ENCODE data around the gene AXIN1. TPM values are rescaled to one million over a fixed set of nuclear protein-coding genes. Genes with fewer than 3 reads are reported as not detected.

AXIN1 gene
- total and polyA plus RNA-seq, 2 of the 8 experiments (the other 6 are each of a cell fraction or from before 2014, with no cell fraction given) = 12.5 to 41.9 TPM

DNA sequence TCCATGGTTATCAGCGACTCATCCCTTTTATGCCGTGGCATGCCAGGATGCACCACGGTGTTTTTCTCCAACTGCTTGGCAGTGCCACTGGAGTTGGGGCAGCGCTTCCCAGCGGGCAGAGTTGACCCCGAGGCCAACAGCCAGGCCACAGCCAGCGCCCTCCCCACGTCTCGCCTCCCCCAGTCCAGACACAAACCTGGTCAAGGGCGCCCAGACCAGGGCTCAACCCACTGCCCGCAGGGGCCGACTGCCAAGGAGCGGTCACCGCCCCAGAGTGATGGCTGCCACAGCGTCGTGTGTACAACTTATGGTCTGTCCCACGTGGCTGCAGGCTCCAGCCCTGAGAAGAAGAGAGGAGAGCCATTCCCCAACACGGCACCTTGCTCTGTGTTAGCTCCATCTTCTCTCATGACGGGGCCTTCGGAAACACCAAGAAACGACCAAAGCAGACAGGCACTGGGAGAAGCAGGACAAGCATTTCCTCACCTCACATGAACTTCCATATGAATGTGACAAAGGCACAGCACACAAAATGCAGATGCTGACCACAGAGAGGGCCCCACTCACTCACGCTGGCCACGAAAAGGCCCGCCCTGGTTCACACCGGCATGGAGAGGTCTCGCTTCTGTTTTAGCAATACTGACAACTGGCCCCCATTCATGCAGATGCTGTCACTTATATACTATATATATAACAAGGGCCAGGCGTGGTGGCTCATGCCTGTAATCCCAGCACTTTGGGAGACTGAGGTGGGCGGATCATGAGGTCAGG is 27.0 kb downstream of the AXIN1 start:
- 91% methylated on average over 28 of the region's 28 CpGs; no CpG with 5 or more reads in 1 of the 2 experiments for WGBS, 2 experiments (ENCODE audit: extremely low coverage in 1 of 2, insufficient coverage in 1 of 2, insufficient read length in 1 of 2, insufficient replicate concordance in 2 of 2, low coverage in 1 of 2, low lambda C conversion rate in 2 of 2, missing lambda C conversion rate in 1 of 2)
- H2BK12ac ChIP-seq (ENCODE audit: low read depth, low read length) = no peak overlapping the region
- no peaks in the 10 kb centered on the region for H3K9me3 ChIP-seq (ENCODE audit: insufficient read depth in 2 of 2, low read depth in 1 of 2, low read length in 1 of 2)
- H2BK20ac ChIP-seq (ENCODE audit: low read length) = no peak overlapping the region
- H4K8ac ChIP-seq (ENCODE audit: extremely low read depth, insufficient read depth, low read length) = no peak overlapping the region
- H3K4me1 ChIP-seq (replicated peaks in 1 of 4; ENCODE audit: control insufficient read depth in 3 of 4, insufficient read depth in 4 of 4, low read length in 3 of 4) = peaks cover 0 to 11% (median 6%) of the 10 kb centered on the region in 4 experiments; a peak in 6 of 7 replicates
- no peak for FAIRE-seq
- peaks cover 22% of the 10 kb centered on the region for H3K79me1 ChIP-seq (ENCODE audit: low read depth, low read length)
- no peak overlapping the region for H4K5ac ChIP-seq (ENCODE audit: insufficient read length, low read depth, low read length)
- TF ChIP-seq CEBPB (IDR thresholded peaks at IDR 0.05; ENCODE audit: low read depth, low read length) = no peak
- no peak for TF ChIP-seq POLR2AphosphoS5 (IDR thresholded peaks at IDR 0.05; ENCODE audit: low read depth, low read length)
- TF ChIP-seq SP2 (IDR thresholded peaks at IDR 0.05; ENCODE audit: low read length) = no peak
- peaks cover 2 to 73% of the 10 kb centered on the region in 2 experiments; a peak in 3 of 4 replicates for H3K79me2 ChIP-seq (ENCODE audit: control insufficient read depth in 1 of 2, insufficient read depth in 2 of 2, low read length in 2 of 2)
- H3K36me3 ChIP-seq (ENCODE audit: control insufficient read depth in 2 of 4, insufficient read depth in 4 of 4, low read length in 3 of 4) = no peaks in the 10 kb centered on the region
- H3K14ac ChIP-seq (ENCODE audit: insufficient read length) = no peak overlapping the region
- H3K4ac ChIP-seq (replicated peaks; ENCODE audit: insufficient read length, low read depth, low read length) = no peak overlapping the region
- H3K4me3 ChIP-seq (ENCODE audit: extremely low read depth in 1 of 4, insufficient read depth in 2 of 4, low read depth in 3 of 4, low read length in 4 of 4) = no peak overlapping the region
- no peak overlapping the region for H2BK120ac ChIP-seq (replicated peaks; ENCODE audit: low read depth, low read length)
- no peak for DNase-seq (ENCODE audit: low read depth in 1 of 2, low spot score in 2 of 2)
- no peak overlapping the region for H3K9ac ChIP-seq (replicated peaks in 1 of 4; ENCODE audit: extremely low read depth in 1 of 4, low read depth in 3 of 4, low read length in 3 of 4)
- H3K56ac ChIP-seq (replicated peaks; ENCODE audit: insufficient read length, low read depth, low read length) = no peak overlapping the region
- H3K27me3 ChIP-seq (replicated peaks in 1 of 4; ENCODE audit: control insufficient read depth in 3 of 4, extremely low read depth in 1 of 4, insufficient read depth in 3 of 4, low read length in 3 of 4) = no peaks in the 10 kb centered on the region
- ChIA-PET CTCF (ENCODE audit: partially characterized antibody) (interaction anchor here (0.6 to 1.9 kb wide), 6 partner anchors 12 to 231 kb away, joined by 3 to 7 read pairs (median 5); no protein-coding TSS in a partner anchor), POLR2A (ENCODE audit: partially characterized antibody) (interaction anchor here (1.8 kb wide), 1 partner anchor 26 kb away, joined by 6 read pairs; no protein-coding TSS in a partner anchor)
- H4K20me1 ChIP-seq (replicated peaks in 1 of 2; ENCODE audit: control insufficient read depth in 1 of 2, insufficient read depth in 2 of 2, low read length in 2 of 2) = peaks cover 19 to 48% of the 10 kb centered on the region in 2 experiments
- no peaks in the 10 kb centered on the region; the same call in 1 of the 2 replicates for H3K23me2 ChIP-seq (ENCODE audit: low read depth, low read length)
- H3K4me2 ChIP-seq (ENCODE audit: insufficient read depth in 1 of 2, low read depth in 2 of 2, low read length in 2 of 2) = no peak overlapping the region
- no peak overlapping the region for H2BK5ac ChIP-seq (ENCODE audit: low read depth, low read length)
- H3K18ac ChIP-seq (ENCODE audit: extremely low read depth, low read length) = no peak overlapping the region
- no peak overlapping the region for H4K91ac ChIP-seq (replicated peaks; ENCODE audit: insufficient read length, low read length)
- H2BK15ac ChIP-seq (ENCODE audit: low read length) = no peak overlapping the region
- no peak overlapping the region for H2AFZ ChIP-seq (ENCODE audit: low read length)
- H2AK5ac ChIP-seq (ENCODE audit: low read depth, low read length) = no peak overlapping the region
- no peak overlapping the region for H3K23ac ChIP-seq (ENCODE audit: insufficient read length)
- no peak overlapping the region for H3K27ac ChIP-seq (ENCODE audit: low read depth, low read length)
